H1 (cell line): ENCODE data around the gene SELENOS. TPM values are rescaled to one million over a fixed set of nuclear protein-coding genes. Genes with fewer than 3 reads are reported as not detected.

Experiments
- CTCF ChIA-PET: fragments of 300-600 bp; sonication (Branson Sonifier 250); formaldehyde crosslinking; loops from one replicate; lab custom pipeline; 2021; ENCODE audit not compliant: partially characterized antibody; lab: Charles Lee
- POLR2A ChIA-PET: fragments of 300-600 bp; sonication (Branson Sonifier 250); formaldehyde crosslinking; loops from one replicate; lab custom pipeline; 2021; ENCODE audit warnings: inconsistent platforms; ENCODE audit not compliant: partially characterized antibody; lab: Charles Lee
- DNase-seq, 2 experiments: peaks; one replicate each; pipeline versions ENCODE4 v3.0.0 to v3.0.0-alpha.2; 2010 to 2022; ENCODE audit warnings: low spot score in 2 of 2, low read depth in 1 of 2, mixed read lengths in 1 of 2
- FAIRE-seq: peaks from 2 replicates; lab custom pipeline; 2011; peaks lifted over from hg19 to GRCh38; lab: Jason Lieb, UNC
- H2AFZ ChIP-seq: 2 replicates; pipeline ENCODE4 v1.8.1; 2012; ENCODE audit warnings: low read length, inconsistent platforms
- H2AK5ac ChIP-seq: 2 replicates; pipeline ENCODE4 v1.6.1; 2013; ENCODE audit warnings: low read depth, low read length
- H2BK120ac ChIP-seq: replicated peaks from 2 replicates; pipeline ENCODE3; 2013; ENCODE audit warnings: low read depth, low read length, inconsistent platforms
- H2BK12ac ChIP-seq: 2 replicates; pipeline ENCODE4 v1.6.1; 2013; ENCODE audit warnings: low read depth, low read length
- H2BK15ac ChIP-seq: 2 replicates; pipeline ENCODE4 v1.6.1; 2013; ENCODE audit warnings: low read length
- H2BK20ac ChIP-seq: 2 replicates; pipeline ENCODE4 v1.6.1; 2013; ENCODE audit warnings: low read length
- H2BK5ac ChIP-seq: 2 replicates; pipeline ENCODE4 v1.6.1; 2013; ENCODE audit warnings: low read depth, low read length
- H3K14ac ChIP-seq: 2 replicates; pipeline ENCODE4 v1.6.1; 2013; ENCODE audit warnings: inconsistent platforms; ENCODE audit not compliant: insufficient read length
- H3K18ac ChIP-seq: 2 replicates; pipeline ENCODE4 v1.6.1; 2013; ENCODE audit warnings: low read length; ENCODE audit errors: extremely low read depth
- H3K23ac ChIP-seq: 2 replicates; pipeline ENCODE4 v1.6.1; 2013; ENCODE audit warnings: inconsistent platforms; ENCODE audit not compliant: insufficient read length
- H3K23me2 ChIP-seq: 2 replicates; pipeline ENCODE4 v1.6.1; 2013; ENCODE audit warnings: low read depth, low read length
- H3K27ac ChIP-seq: 2 replicates; pipeline ENCODE4 v1.6.1; 2011; ENCODE audit warnings: low read depth, low read length, inconsistent platforms
- H3K27me3 ChIP-seq, 4 experiments: replicated peaks in 1 of 4; 1 replicate in 1 of 4; 2 replicates in 3 of 4; pipeline versions ENCODE4 v1.6.1 to v1.8.1; 2011 to 2013; ENCODE audit warnings: low read length in 3 of 4, mild to moderate bottlenecking in 3 of 4, inconsistent platforms in 2 of 4, mixed read lengths in 2 of 4, moderate library complexity in 1 of 4; ENCODE audit not compliant: control insufficient read depth in 3 of 4, insufficient read depth in 3 of 4; ENCODE audit errors: extremely low read depth in 1 of 4
- H3K36me3 ChIP-seq, 4 experiments: 2 replicates each; pipeline versions ENCODE4 v1.6.1 to v1.8.1; 2011 to 2013; ENCODE audit warnings: mild to moderate bottlenecking in 4 of 4, low read length in 3 of 4, moderate library complexity in 2 of 4, control low read depth in 1 of 4, inconsistent platforms in 1 of 4; ENCODE audit not compliant: insufficient read depth in 4 of 4, control insufficient read depth in 2 of 4
- H3K4ac ChIP-seq: replicated peaks from 2 replicates; pipeline ENCODE3; 2013; ENCODE audit warnings: low read length, low read depth, mixed read lengths, inconsistent platforms; ENCODE audit not compliant: insufficient read length
- H3K4me1 ChIP-seq, 4 experiments: replicated peaks in 1 of 4; 1 replicate in 1 of 4; 2 replicates in 3 of 4; pipeline versions ENCODE4 v1.6.1 to v1.8.1; 2011 to 2013; ENCODE audit warnings: low read length in 3 of 4, inconsistent platforms in 2 of 4, mixed read lengths in 1 of 4; ENCODE audit not compliant: insufficient read depth in 4 of 4, control insufficient read depth in 3 of 4
- H3K4me2 ChIP-seq, 2 experiments: 2 replicates each; pipeline versions ENCODE4 v1.6.1 to v1.8.1; 2011 to 2013; ENCODE audit warnings: low read depth in 2 of 2, low read length in 2 of 2, control low read depth in 1 of 2, inconsistent platforms in 1 of 2, mild to moderate bottlenecking in 1 of 2; ENCODE audit not compliant: insufficient read depth in 1 of 2
- H3K4me3 ChIP-seq, 4 experiments: fragments of 200-600, 300-600 bp in 1 of 4; sonication (generic), shearing (Covaris generic), sonication (Bioruptor Twin) in 1 of 4; 2 replicates each; pipeline versions ENCODE4 v1.5.1 to v1.8.1; 2011 to 2016; ENCODE audit warnings: low read length in 4 of 4, low read depth in 3 of 4, control low read depth in 2 of 4, inconsistent platforms in 2 of 4, mild to moderate bottlenecking in 2 of 4, mixed read lengths in 1 of 4, moderate library complexity in 1 of 4; ENCODE audit not compliant: insufficient read depth in 2 of 4; ENCODE audit errors: extremely low read depth in 1 of 4
- H3K56ac ChIP-seq: replicated peaks from 2 replicates; pipeline ENCODE3; 2013; ENCODE audit warnings: low read depth, mild to moderate bottlenecking, mixed read lengths, low read length, inconsistent platforms; ENCODE audit not compliant: insufficient read length
- H3K79me1 ChIP-seq: 2 replicates; pipeline ENCODE4 v1.6.1; 2013; ENCODE audit warnings: low read depth, low read length, control low read depth
- H3K79me2 ChIP-seq, 2 experiments: 2 replicates each; pipeline versions ENCODE4 v1.6.1 to v1.8.1; 2012 to 2013; ENCODE audit warnings: low read length in 2 of 2, mild to moderate bottlenecking in 2 of 2, inconsistent platforms in 1 of 2; ENCODE audit not compliant: insufficient read depth in 2 of 2, control insufficient read depth in 1 of 2
- H3K9ac ChIP-seq, 4 experiments: replicated peaks in 1 of 4; 1 replicate in 1 of 4; 2 replicates in 3 of 4; pipeline versions ENCODE4 v1.6.1 to v1.8.1; 2011 to 2013; ENCODE audit warnings: low read depth in 3 of 4, low read length in 3 of 4, control low read depth in 2 of 4, mild to moderate bottlenecking in 2 of 4, moderate library complexity in 2 of 4, inconsistent platforms in 1 of 4; ENCODE audit errors: extremely low read depth in 1 of 4
- H3K9me3 ChIP-seq, 2 experiments: 2 replicates each; pipeline versions ENCODE4 v1.6.1 to v1.8.1; 2012 to 2013; ENCODE audit warnings: mild to moderate bottlenecking in 2 of 2, moderate library complexity in 2 of 2, control low read depth in 1 of 2, inconsistent platforms in 1 of 2, low read depth in 1 of 2, low read length in 1 of 2, mixed read lengths in 1 of 2; ENCODE audit not compliant: insufficient read depth in 2 of 2
- H4K20me1 ChIP-seq, 2 experiments: replicated peaks in 1 of 2; 2 replicates each; pipeline versions ENCODE3 to v1.8.1; 2011 to 2013; ENCODE audit warnings: inconsistent platforms in 2 of 2, low read length in 2 of 2, mild to moderate bottlenecking in 1 of 2; ENCODE audit not compliant: insufficient read depth in 2 of 2, control insufficient read depth in 1 of 2
- H4K5ac ChIP-seq: 2 replicates; pipeline ENCODE4 v1.6.1; 2013; ENCODE audit warnings: low read length, low read depth, mixed read lengths, inconsistent platforms; ENCODE audit not compliant: insufficient read length
- H4K8ac ChIP-seq: 2 replicates; pipeline ENCODE4 v1.8.0; 2013; ENCODE audit warnings: mild to moderate bottlenecking, moderate library complexity, low read length, inconsistent platforms; ENCODE audit not compliant: insufficient read depth; ENCODE audit errors: extremely low read depth
- H4K91ac ChIP-seq: replicated peaks from 2 replicates; pipeline ENCODE3; 2013; ENCODE audit warnings: low read length, mixed read lengths, inconsistent platforms; ENCODE audit not compliant: insufficient read length
- BACH1 ChIP-seq: IDR thresholded peaks from 2 replicates; pipeline ENCODE4 v1.6.1; 2012; ENCODE audit warnings: low read length, improper control_type of control experiment
- CREB1 ChIP-seq: IDR thresholded peaks from 2 replicates; pipeline ENCODE4 v1.6.1; 2012; ENCODE audit warnings: inconsistent platforms
- NRF1 ChIP-seq: IDR thresholded peaks from 2 replicates; pipeline ENCODE4 v1.6.1; 2011; ENCODE audit warnings: mild to moderate bottlenecking, low read depth, low read length, improper control_type of control experiment
- PHF8 ChIP-seq: fragments of 200-600 bp; sonication (generic); conservative IDR thresholded peaks from 2 replicates; pipeline ENCODE4 v1.7.1; 2012; ENCODE audit warnings: low read depth, mild to moderate bottlenecking, inconsistent platforms, low read length, moderate library complexity
- SRF ChIP-seq: IDR thresholded peaks from 2 replicates; pipeline ENCODE4 v1.6.1; 2011; ENCODE audit warnings: mild to moderate bottlenecking, low read depth, low read length, moderate library complexity
- TCF12 ChIP-seq: IDR thresholded peaks from 2 replicates; pipeline ENCODE4 v1.6.1; 2011; ENCODE audit warnings: low read depth, mild to moderate bottlenecking, low read length
- WGBS, 2 experiments: shearing (Covaris generic) in 1 of 2; methylation state at CpG; one replicate each; pipeline versions ENCODE4 v1.1.6 to v1.1.7; 2013 to 2015; ENCODE audit warnings: low lambda C conversion rate in 2 of 2, mixed read lengths in 2 of 2, inconsistent platforms in 1 of 2, low coverage in 1 of 2, missing lambda C conversion rate in 1 of 2; ENCODE audit not compliant: insufficient replicate concordance in 2 of 2, insufficient coverage in 1 of 2, insufficient read length in 1 of 2; ENCODE audit errors: extremely low coverage in 1 of 2, missing lambda C conversion rate in 1 of 2; 5-methylcytosine and 5-hydroxymethylcytosine counted together
- polyA plus RNA-seq, 7 experiments: library from polyadenylated mRNA; depleted of rRNA in 3 of 7; stranded (reverse) in 5 of 7; unstranded in 2 of 7; fragments of >200 nt in 5 of 7; fragments of 200-250 nt in 2 of 7; gene quantifications; 1 replicate in 5 of 7; 2 replicates in 1 of 7; 4 replicates in 1 of 7; pipeline versions ENCODE4 v1.2.1 to v1.2.3, GENCODE V29; 2011 to 2013; ENCODE audit warnings: missing spikeins in 2 of 7, mixed read lengths in 2 of 7
- total RNA-seq: library from RNA; stranded (reverse); fragmentation: NEBNext Ultra II Directional; extraction: Animal tissue kit (Norgen Biotek cat#: 25700); gene quantifications from 2 replicates; pipeline ENCODE4 v1.2.1, GENCODE V29; 2021
- TF ChIP-seq, protein P1 (sequence below): IDR thresholded peaks from 2 replicates; pipeline ENCODE4 v1.6.1; 2012; ENCODE audit warnings: inconsistent platforms

The SELENOS gene
- total and polyA plus RNA-seq, 2 of the 8 experiments (the other 6 are each of a cell fraction or from before 2014, with no cell fraction given) = 45.1 to 46.0 TPM

DNA sequence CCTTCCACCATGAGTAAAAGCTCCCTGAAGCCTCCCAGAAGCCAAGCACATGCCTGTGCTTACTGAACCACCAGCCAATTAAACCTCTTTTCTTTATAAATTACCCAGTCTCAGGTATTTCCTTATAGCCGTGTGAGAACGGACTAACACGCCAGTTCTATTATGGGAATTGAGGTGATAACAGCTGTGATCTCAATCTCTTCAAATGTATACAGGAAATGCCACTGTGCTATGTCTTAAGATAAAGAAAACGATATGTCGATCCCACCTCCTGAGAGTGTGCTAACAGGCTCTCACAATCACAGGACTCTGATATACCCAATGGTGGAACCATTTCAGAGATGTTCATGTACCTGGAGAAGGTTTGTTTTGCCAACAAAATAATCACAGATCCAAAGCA lies 51.6 kb downstream of the SELENOS start:
- H3K4me2 ChIP-seq = no peak overlapping the region
- no peak overlapping the region for H2AK5ac ChIP-seq
- H4K91ac ChIP-seq = no peak overlapping the region
- H2BK120ac ChIP-seq = no peak overlapping the region
- H3K23ac ChIP-seq = no peak overlapping the region
- H2BK20ac ChIP-seq = no peak overlapping the region
- no peak overlapping the region for H3K56ac ChIP-seq
- H2BK12ac ChIP-seq = no peak overlapping the region
- peaks cover 0 to 1% (median 0%) of the 10 kb centered on the region in 4 experiments; a peak in 2 of 7 replicates for H3K4me1 ChIP-seq
- H3K79me1 ChIP-seq = peaks cover 14% of the 10 kb centered on the region
- TF ChIP-seq PHF8 (no peak), SRF (no peak), BACH1 (no peak), TCF12 (no peak), CREB1 (no peak), NRF1 (no peak)
- TF ChIP-seq, protein P1, sequence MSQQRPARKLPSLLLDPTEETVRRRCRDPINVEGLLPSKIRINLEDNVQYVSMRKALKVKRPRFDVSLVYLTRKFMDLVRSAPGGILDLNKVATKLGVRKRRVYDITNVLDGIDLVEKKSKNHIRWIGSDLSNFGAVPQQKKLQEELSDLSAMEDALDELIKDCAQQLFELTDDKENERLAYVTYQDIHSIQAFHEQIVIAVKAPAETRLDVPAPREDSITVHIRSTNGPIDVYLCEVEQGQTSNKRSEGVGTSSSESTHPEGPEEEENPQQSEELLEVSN = no peak
- H3K36me3 ChIP-seq = peaks cover 0 to 5% (median 2%) of the 10 kb centered on the region in 4 experiments; a peak in 1 of 8 replicates
- H3K9ac ChIP-seq = no peak overlapping the region
- no peak overlapping the region for H3K4ac ChIP-seq
- ChIA-PET POLR2A (interaction anchor here (1.1 to 1.5 kb wide), 2 partner anchors 9 to 10 kb away, joined by 5 read pairs; no protein-coding TSS in a partner anchor), CTCF (interaction anchor here (1.0 to 1.6 kb wide), 4 partner anchors 19 to 212 kb away, joined by 3 to 4 read pairs (median 4); no protein-coding TSS in a partner anchor)
- no peak for DNase-seq
- no peaks in the 10 kb centered on the region for H3K9me3 ChIP-seq
- H3K4me3 ChIP-seq = no peak overlapping the region
- no peak overlapping the region for H2BK15ac ChIP-seq
- H2AFZ ChIP-seq = no peak overlapping the region
- H2BK5ac ChIP-seq = no peak overlapping the region
- no peak overlapping the region for H4K5ac ChIP-seq
- FAIRE-seq = no peak
- peaks cover 9 to 20% of the 10 kb centered on the region in 2 experiments for H4K20me1 ChIP-seq
- no peaks in the 10 kb centered on the region for H3K23me2 ChIP-seq
- no peak overlapping the region for H4K8ac ChIP-seq
- H3K27me3 ChIP-seq = no peaks in the 10 kb centered on the region
- peaks cover 25 to 100% of the 10 kb centered on the region in 2 experiments for H3K79me2 ChIP-seq
- no peak overlapping the region for H3K14ac ChIP-seq
- WGBS, 2 experiments = 92% methylated on average over 5 of the region's 5 CpGs; no CpG with 5 or more reads in 1 of the 2 experiments
- H3K18ac ChIP-seq = no peak overlapping the region
- no peak overlapping the region for H3K27ac ChIP-seq
